A549 (cell line): ENCODE results near the gene CCDC18. TPM values are rescaled to one million over a fixed set of nuclear protein-coding genes. Genes with fewer than 3 reads are reported as not detected.
"Not testable (repeated sequence)": the region's sequence is repeated elsewhere in the genome, so short reads cannot be mapped to it uniquely, and the experiment has no call there.

ENCODE experiments used
- ATAC-seq, 2 experiments: fragments of 200-7000 bp in 1 of 2; fragments of >200 bp in 1 of 2; cut with Nextera tagmentation in 1 of 2; cut with Tn5 transposase in 1 of 2; 3 replicates each; pipeline versions ENCODE4 v1.8.0 to v1.9.1; 2018 to 2020; ENCODE audit warnings: mild to moderate bottlenecking in 1 of 2, moderate library complexity in 1 of 2
- CTCF ChIA-PET: fragments of 300-600 bp; sonication (Branson Sonifier 250); formaldehyde crosslinking; extraction: SDS; loops from one replicate; lab custom pipeline; 2021; ENCODE audit warnings: antibody characterized with exemption, inconsistent platforms; lab: Yijun Ruan, JAX
- POLR2A ChIA-PET: fragments of 350-600 bp; formaldehyde crosslinking; extraction: SDS; loops from one replicate; lab custom pipeline; 2021; ENCODE audit warnings: antibody characterized with exemption, inconsistent platforms; lab: Yijun Ruan, JAX
- DNase-seq, 2 experiments: peaks; one replicate each; pipeline versions ENCODE4 v3.0.0 to v3.0.0-alpha.2; 2011 to 2016; ENCODE audit warnings: low read depth in 1 of 2, low spot score in 1 of 2
- FAIRE-seq: peaks from 2 replicates; lab custom pipeline; 2011; peaks lifted over from hg19 to GRCh38; lab: Jason Lieb, UNC
- H3K27ac ChIP-seq, 2 experiments: fragments of >200 bp; sonication (Bioruptor Twin); formaldehyde crosslinking; 3 replicates each; pipeline ENCODE4 v1.5.1; 2016 to 2017
- H3K4me1 ChIP-seq: fragments of >200 bp; sonication (Bioruptor Twin); formaldehyde crosslinking; 3 replicates; pipeline ENCODE4 v1.6.1; 2016
- H3K4me2 ChIP-seq: fragments of >200 bp; sonication (Bioruptor Twin); formaldehyde crosslinking; 3 replicates; pipeline ENCODE4 v1.6.1; 2016
- H3K4me3 ChIP-seq: fragments of >200 bp; sonication (Bioruptor Twin); formaldehyde crosslinking; 3 replicates; pipeline ENCODE4 v1.5.1; 2016
- H3K9me3 ChIP-seq: fragments of >200 bp; sonication (Bioruptor Twin); formaldehyde crosslinking; 3 replicates; pipeline ENCODE4 v1.6.1; 2016
- ELK1 ChIP-seq: fragments of 150-350 bp; IDR thresholded peaks from 2 replicates; pipeline ENCODE4 v1.6.1; 2014; ENCODE audit warnings: low read depth, mild to moderate bottlenecking, low read length
- ESRRA ChIP-seq: fragments of 150-350 bp; IDR thresholded peaks from 2 replicates; pipeline ENCODE4 v1.6.1; 2014; ENCODE audit warnings: mild to moderate bottlenecking, low read length, borderline replicate concordance
- FOSL2 ChIP-seq, 2 experiments: fragments of 450-650 bp in 1 of 2; fragments of >200 bp in 1 of 2; sonication (Bioruptor Twin) in 1 of 2; formaldehyde crosslinking; IDR thresholded peaks; 2 replicates each; pipeline versions ENCODE4 v1.5.0 to v1.6.1; 2016 to 2020; ENCODE audit warnings: mild to moderate bottlenecking in 1 of 2, moderate library complexity in 1 of 2
- HEYL ChIP-seq: fragments of 250-450 bp; sonication (Bioruptor Pico); IDR thresholded peaks from 2 replicates; pipeline ENCODE4 v1.8.0; 2021; ENCODE audit warnings: mild to moderate bottlenecking, moderate library complexity
- HOXB5 ChIP-seq: fragments of 250-450 bp; sonication (Bioruptor Pico); IDR thresholded peaks from 2 replicates; pipeline ENCODE4 v1.5.0; 2020; ENCODE audit warnings: mild to moderate bottlenecking, moderate library complexity
- KDM5A ChIP-seq: fragments of 200-600 bp; sonication (generic); IDR thresholded peaks from 2 replicates; pipeline ENCODE4 v1.6.1; 2016; ENCODE audit warnings: antibody characterized with exemption, mild to moderate bottlenecking
- POLR2A ChIP-seq: IDR thresholded peaks from 2 replicates; pipeline ENCODE4 v1.6.1; 2012; ENCODE audit warnings: mild to moderate bottlenecking, low read length
- RCOR1 ChIP-seq: fragments of 150-350 bp; IDR thresholded peaks from 2 replicates; pipeline ENCODE4 v1.6.1; 2014; ENCODE audit warnings: antibody characterized with exemption, low read length, low read depth
- SREBF2 ChIP-seq: fragments of 450-650 bp; IDR thresholded peaks from 2 replicates; pipeline ENCODE4 v1.6.1; 2014; ENCODE audit warnings: mild to moderate bottlenecking, moderate library complexity
- TP53 ChIP-seq: fragments of 250-450 bp; sonication (Bioruptor Pico); IDR thresholded peaks from 2 replicates; pipeline ENCODE4 v1.5.0; 2021; ENCODE audit warnings: mild to moderate bottlenecking, moderate library complexity
- ZFP36 ChIP-seq: fragments of 450-650 bp; IDR thresholded peaks from 2 replicates; pipeline ENCODE4 v1.6.1; 2014; ENCODE audit warnings: borderline replicate concordance; ENCODE audit not compliant: partially characterized antibody
- WGBS: methylation state at CpG from one replicate; pipeline ENCODE4 v1.1.6; 2017; ENCODE audit errors: missing lambda C conversion rate; 5-methylcytosine and 5-hydroxymethylcytosine counted together
- polyA plus RNA-seq, 4 experiments: library from polyadenylated mRNA; depleted of rRNA in 3 of 4; stranded (reverse); fragments of >200 nt; fragmentation: RNase III in 1 of 4; extraction: RNeasy Plus Mini Kit Qiagen cat#74134 plus additional on column Dnase treatment in 1 of 4; gene quantifications; 2 replicates in 3 of 4; 3 replicates in 1 of 4; pipeline ENCODE4 v1.2.3, GENCODE V29; 2011 to 2017
- TF ChIP-seq, protein P1 (sequence below): fragments of >200 bp; sonication (Bioruptor Twin); formaldehyde crosslinking; IDR thresholded peaks from 3 replicates; pipeline ENCODE4 v1.5.1; 2016
- TF ChIP-seq, protein P2 (sequence below): fragments of >200 bp; sonication (Bioruptor Twin); formaldehyde crosslinking; IDR thresholded peaks from 3 replicates; pipeline ENCODE4 v1.6.1; 2016
- TF ChIP-seq, protein P3 (sequence below): fragments of 200-600 bp; sonication (generic); IDR thresholded peaks from 2 replicates; pipeline ENCODE4 v1.6.1; 2016; ENCODE audit warnings: antibody characterized with exemption, mild to moderate bottlenecking, moderate library complexity

The CCDC18 gene
- polyA plus RNA-seq, 2 of the 4 experiments (the other 2 are of a cell fraction) = 9.8 to 10.0 TPM

DNA sequence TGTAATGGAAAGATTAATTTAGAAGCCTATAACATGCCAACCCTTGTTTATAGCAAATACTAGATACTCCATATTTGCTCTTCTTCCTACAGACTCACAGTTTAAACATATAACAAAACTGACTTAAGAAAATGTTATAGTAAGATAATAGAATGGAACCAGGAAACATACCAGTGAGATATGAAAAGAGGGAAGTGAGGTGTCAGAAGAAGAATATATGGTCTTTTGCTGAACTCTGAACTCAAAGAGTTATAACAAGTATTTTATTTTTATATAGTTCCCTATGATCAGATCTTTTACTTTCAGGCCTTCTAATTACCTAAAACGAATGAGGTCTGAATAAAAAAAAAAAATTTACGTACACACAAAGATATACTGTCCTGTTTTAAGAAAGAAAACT, 21.2 kb upstream of the CCDC18 start:
- Histone ChIP-seq H3K4me3 (no peak overlapping the region), H3K9me3 (no peaks in the 10 kb centered on the region), H3K4me1 (no peaks in the 10 kb centered on the region), H3K27ac (no peak overlapping the region), H3K4me2 (no peak overlapping the region)
- ChIA-PET CTCF (no interaction called here), POLR2A (no interaction called here)
- ATAC-seq = no peak
- TF ChIP-seq ZFP36 (no peak), FOSL2 (IDR thresholded peaks at IDR 0.05) (no peak), FOSL2 (CRISPR knock-in tag; IDR thresholded peaks at IDR 0.05) (no peak), ESRRA (no peak), KDM5A (no peak), HEYL (no peak), SREBF2 (no peak), POLR2A (no peak), TP53 (CRISPR knock-in tag) (no peak), RCOR1 (no peak)
- TF ChIP-seq, protein P1, sequence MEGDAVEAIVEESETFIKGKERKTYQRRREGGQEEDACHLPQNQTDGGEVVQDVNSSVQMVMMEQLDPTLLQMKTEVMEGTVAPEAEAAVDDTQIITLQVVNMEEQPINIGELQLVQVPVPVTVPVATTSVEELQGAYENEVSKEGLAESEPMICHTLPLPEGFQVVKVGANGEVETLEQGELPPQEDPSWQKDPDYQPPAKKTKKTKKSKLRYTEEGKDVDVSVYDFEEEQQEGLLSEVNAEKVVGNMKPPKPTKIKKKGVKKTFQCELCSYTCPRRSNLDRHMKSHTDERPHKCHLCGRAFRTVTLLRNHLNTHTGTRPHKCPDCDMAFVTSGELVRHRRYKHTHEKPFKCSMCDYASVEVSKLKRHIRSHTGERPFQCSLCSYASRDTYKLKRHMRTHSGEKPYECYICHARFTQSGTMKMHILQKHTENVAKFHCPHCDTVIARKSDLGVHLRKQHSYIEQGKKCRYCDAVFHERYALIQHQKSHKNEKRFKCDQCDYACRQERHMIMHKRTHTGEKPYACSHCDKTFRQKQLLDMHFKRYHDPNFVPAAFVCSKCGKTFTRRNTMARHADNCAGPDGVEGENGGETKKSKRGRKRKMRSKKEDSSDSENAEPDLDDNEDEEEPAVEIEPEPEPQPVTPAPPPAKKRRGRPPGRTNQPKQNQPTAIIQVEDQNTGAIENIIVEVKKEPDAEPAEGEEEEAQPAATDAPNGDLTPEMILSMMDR = no peak
- TF ChIP-seq, protein P2, sequence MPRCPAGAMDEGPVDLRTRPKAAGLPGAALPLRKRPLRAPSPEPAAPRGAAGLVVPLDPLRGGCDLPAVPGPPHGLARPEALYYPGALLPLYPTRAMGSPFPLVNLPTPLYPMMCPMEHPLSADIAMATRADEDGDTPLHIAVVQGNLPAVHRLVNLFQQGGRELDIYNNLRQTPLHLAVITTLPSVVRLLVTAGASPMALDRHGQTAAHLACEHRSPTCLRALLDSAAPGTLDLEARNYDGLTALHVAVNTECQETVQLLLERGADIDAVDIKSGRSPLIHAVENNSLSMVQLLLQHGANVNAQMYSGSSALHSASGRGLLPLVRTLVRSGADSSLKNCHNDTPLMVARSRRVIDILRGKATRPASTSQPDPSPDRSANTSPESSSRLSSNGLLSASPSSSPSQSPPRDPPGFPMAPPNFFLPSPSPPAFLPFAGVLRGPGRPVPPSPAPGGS = no peak
- WGBS = 85% methylated on average over 2 of the region's 2 CpGs
- no peak for DNase-seq
- FAIRE-seq = no peak

GRCh38 chr1:93163314-93163713, 17.2 kb upstream of the CCDC18 start:
- DNase-seq, H3K4me1 ChIP-seq, H3K4me2 ChIP-seq, H3K4me3 ChIP-seq, H3K27ac ChIP-seq, POLR2A ChIA-PET, H3K9me3 ChIP-seq, ATAC-seq, FAIRE-seq: not testable (repeated sequence)
- CTCF ChIA-PET = interaction anchor here (0.5 kb wide), 1 partner anchor 168 kb away, joined by 3 read pairs; no protein-coding TSS in a partner anchor
- 93% methylated on average over 8 of the region's 8 CpGs for WGBS

GRCh38 chr1:93164816-93165215, 15.7 kb upstream of the CCDC18 start:
- DNase-seq = no peak
- TF ChIP-seq ELK1 = no peak
- TF ChIP-seq, protein P1 = no peak
- no peak for TF ChIP-seq HOXB5
- TF ChIP-seq, protein P3, sequence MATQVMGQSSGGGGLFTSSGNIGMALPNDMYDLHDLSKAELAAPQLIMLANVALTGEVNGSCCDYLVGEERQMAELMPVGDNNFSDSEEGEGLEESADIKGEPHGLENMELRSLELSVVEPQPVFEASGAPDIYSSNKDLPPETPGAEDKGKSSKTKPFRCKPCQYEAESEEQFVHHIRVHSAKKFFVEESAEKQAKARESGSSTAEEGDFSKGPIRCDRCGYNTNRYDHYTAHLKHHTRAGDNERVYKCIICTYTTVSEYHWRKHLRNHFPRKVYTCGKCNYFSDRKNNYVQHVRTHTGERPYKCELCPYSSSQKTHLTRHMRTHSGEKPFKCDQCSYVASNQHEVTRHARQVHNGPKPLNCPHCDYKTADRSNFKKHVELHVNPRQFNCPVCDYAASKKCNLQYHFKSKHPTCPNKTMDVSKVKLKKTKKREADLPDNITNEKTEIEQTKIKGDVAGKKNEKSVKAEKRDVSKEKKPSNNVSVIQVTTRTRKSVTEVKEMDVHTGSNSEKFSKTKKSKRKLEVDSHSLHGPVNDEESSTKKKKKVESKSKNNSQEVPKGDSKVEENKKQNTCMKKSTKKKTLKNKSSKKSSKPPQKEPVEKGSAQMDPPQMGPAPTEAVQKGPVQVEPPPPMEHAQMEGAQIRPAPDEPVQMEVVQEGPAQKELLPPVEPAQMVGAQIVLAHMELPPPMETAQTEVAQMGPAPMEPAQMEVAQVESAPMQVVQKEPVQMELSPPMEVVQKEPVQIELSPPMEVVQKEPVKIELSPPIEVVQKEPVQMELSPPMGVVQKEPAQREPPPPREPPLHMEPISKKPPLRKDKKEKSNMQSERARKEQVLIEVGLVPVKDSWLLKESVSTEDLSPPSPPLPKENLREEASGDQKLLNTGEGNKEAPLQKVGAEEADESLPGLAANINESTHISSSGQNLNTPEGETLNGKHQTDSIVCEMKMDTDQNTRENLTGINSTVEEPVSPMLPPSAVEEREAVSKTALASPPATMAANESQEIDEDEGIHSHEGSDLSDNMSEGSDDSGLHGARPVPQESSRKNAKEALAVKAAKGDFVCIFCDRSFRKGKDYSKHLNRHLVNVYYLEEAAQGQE = no peak
- POLR2A ChIA-PET = no interaction called here
- Histone ChIP-seq H3K27ac (no peak overlapping the region), H3K4me3 (no peak overlapping the region), H3K4me2 (no peak overlapping the region), H3K9me3 (no peaks in the 10 kb centered on the region), H3K4me1 (no peaks in the 10 kb centered on the region)
- no peak for FAIRE-seq
- WGBS = 91% methylated on average over 2 of the region's 2 CpGs
- no peak for ATAC-seq
- CTCF ChIA-PET = no interaction called here

GRCh38 chr1:93165895-93166294, 14.6 kb upstream of the CCDC18 start:
- H3K27ac ChIP-seq, H3K4me3 ChIP-seq, H3K9me3 ChIP-seq, ATAC-seq, FAIRE-seq, H3K4me2 ChIP-seq, POLR2A ChIA-PET, H3K4me1 ChIP-seq, DNase-seq: not testable (repeated sequence)
- WGBS = 92% methylated on average over 1 of the region's 1 CpG
- CTCF ChIA-PET = interaction anchor here (1.5 kb wide), 1 partner anchor 86 kb away, joined by 3 read pairs; no protein-coding TSS in a partner anchor
